Measurements from ENCODE around the gene HS1BP3. TPM values are rescaled to one million over a fixed set of nuclear protein-coding genes. Genes with fewer than 3 reads are reported as not detected.
A peak's percentile ranks its signal among the peaks of the same experiment; 100 is the strongest.

The HS1BP3 gene
- total and polyA plus RNA-seq, 2 of the 13 experiments (the other 11 are each of a cell fraction or from before 2014, with no cell fraction given) = 15.2 to 22.0 TPM

DNA sequence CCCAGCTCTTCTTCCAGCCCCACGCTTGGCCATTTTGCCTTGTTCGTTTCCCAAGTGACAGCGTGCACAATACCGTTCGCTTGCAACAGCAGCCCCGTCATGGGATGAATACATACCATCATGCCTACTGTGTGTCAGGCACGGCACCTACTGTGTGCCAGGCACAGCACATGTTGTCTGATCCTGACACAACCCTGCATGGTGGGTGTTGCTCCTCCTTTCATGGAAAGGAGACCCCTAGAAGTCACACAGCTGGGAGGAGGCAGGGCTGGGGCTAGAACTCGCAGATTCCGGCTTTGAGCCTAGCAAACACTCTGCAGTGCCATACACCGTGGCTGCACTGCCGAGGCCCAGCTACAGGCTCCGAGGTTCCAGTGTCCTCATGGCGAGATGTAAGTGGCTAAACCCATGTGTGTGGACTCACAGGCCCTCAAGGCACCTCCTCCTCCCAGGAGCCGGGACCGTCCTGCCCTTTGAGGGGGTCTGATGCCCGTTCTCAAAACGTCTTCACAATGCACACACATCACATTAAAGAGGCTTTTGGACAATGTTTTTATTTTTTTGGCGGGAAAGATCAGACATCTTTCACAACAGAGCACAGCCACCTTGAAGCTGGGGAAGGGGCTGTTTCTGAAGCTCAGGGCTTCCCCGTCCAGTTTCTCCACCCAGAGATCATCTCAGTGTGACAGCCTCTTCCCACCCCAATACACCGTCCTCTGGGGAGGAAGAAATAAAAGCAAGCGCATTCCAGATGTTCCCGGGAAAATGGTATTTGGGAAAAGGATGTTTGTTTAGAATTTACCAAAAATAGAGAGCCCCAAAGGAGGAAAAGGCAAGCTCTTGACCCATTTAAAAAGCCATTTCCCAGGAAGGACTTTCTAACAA is 64.9 kb downstream of the HS1BP3 start (continued):
- 0 out of 2 replicates have a peak, but pooled peaks have one; percentile 25 for TF ChIP-seq ZNF275 (CRISPR knock-in tag; IDR thresholded peaks at IDR 0.05; ENCODE audit: borderline replicate concordance)
- TF ChIP-seq, protein P1, sequence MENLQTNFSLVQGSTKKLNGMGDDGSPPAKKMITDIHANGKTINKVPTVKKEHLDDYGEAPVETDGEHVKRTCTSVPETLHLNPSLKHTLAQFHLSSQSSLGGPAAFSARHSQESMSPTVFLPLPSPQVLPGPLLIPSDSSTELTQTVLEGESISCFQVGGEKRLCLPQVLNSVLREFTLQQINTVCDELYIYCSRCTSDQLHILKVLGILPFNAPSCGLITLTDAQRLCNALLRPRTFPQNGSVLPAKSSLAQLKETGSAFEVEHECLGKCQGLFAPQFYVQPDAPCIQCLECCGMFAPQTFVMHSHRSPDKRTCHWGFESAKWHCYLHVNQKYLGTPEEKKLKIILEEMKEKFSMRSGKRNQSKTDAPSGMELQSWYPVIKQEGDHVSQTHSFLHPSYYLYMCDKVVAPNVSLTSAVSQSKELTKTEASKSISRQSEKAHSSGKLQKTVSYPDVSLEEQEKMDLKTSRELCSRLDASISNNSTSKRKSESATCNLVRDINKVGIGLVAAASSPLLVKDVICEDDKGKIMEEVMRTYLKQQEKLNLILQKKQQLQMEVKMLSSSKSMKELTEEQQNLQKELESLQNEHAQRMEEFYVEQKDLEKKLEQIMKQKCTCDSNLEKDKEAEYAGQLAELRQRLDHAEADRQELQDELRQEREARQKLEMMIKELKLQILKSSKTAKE (CRISPR knock-in tag; IDR thresholded peaks at IDR 0.05; ENCODE audit: borderline replicate concordance) = no peak
- TF ChIP-seq HNF4A (CRISPR knock-in tag; IDR thresholded peaks at IDR 0.05) = no peak
- no peak for TF ChIP-seq CC2D1A (CRISPR knock-in tag; IDR thresholded peaks at IDR 0.05)
- TF ChIP-seq, protein P2, sequence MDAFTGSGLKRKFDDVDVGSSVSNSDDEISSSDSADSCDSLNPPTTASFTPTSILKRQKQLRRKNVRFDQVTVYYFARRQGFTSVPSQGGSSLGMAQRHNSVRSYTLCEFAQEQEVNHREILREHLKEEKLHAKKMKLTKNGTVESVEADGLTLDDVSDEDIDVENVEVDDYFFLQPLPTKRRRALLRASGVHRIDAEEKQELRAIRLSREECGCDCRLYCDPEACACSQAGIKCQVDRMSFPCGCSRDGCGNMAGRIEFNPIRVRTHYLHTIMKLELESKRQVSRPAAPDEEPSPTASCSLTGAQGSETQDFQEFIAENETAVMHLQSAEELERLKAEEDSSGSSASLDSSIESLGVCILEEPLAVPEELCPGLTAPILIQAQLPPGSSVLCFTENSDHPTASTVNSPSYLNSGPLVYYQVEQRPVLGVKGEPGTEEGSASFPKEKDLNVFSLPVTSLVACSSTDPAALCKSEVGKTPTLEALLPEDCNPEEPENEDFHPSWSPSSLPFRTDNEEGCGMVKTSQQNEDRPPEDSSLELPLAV (CRISPR knock-in tag; conservative IDR thresholded peaks at IDR 0.05; ENCODE audit: low read depth) = no peak
- TF ChIP-seq KMT2B (CRISPR knock-in tag; IDR thresholded peaks at IDR 0.05) = no peak
- no peak; the same call in 1 of the 2 replicates for TF ChIP-seq ZNF792 (CRISPR knock-in tag; IDR thresholded peaks at IDR 0.05)
- peak; percentile 95 for TF ChIP-seq ZMYM2 (CRISPR knock-in tag; IDR thresholded peaks at IDR 0.05)
- 0 out of 2 replicates have a peak, but pooled peaks have one; percentile 18 for TF ChIP-seq ZNF567 (CRISPR knock-in tag; IDR thresholded peaks at IDR 0.05; ENCODE audit: borderline replicate concordance)
- TF ChIP-seq ZBTB34 (CRISPR knock-in tag; IDR thresholded peaks at IDR 0.05) = peak; percentile 74; the same call in 1 of the 2 replicates
- no peak for TF ChIP-seq FOXA1 (IDR thresholded peaks at IDR 0.05)
- no peak; the same call in 1 of the 2 replicates for TF ChIP-seq FOXA1 (CRISPR knock-in tag; IDR thresholded peaks at IDR 0.05)
- TF ChIP-seq, protein P3, sequence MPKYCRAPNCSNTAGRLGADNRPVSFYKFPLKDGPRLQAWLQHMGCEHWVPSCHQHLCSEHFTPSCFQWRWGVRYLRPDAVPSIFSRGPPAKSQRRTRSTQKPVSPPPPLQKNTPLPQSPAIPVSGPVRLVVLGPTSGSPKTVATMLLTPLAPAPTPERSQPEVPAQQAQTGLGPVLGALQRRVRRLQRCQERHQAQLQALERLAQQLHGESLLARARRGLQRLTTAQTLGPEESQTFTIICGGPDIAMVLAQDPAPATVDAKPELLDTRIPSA (CRISPR knock-in tag; IDR thresholded peaks at IDR 0.05; ENCODE audit: borderline replicate concordance) = no peak
- 0 out of 2 replicates have a peak, but pooled peaks have one; percentile 60 for TF ChIP-seq ZNF577 (CRISPR knock-in tag; IDR thresholded peaks at IDR 0.05; ENCODE audit: borderline replicate concordance, low read depth)
- no peak for TF ChIP-seq ZNF44 (CRISPR knock-in tag; IDR thresholded peaks at IDR 0.05)
- no peak for TF ChIP-seq FOXK1 (CRISPR knock-in tag; IDR thresholded peaks at IDR 0.05; ENCODE audit: borderline replicate concordance, low read depth)
- no peak for TF ChIP-seq TEAD2 (CRISPR knock-in tag; IDR thresholded peaks at IDR 0.05)
- TF ChIP-seq ZEB1 (IDR thresholded peaks at IDR 0.05; ENCODE audit: insufficient replicate concordance, low read depth) = no peak
- TF ChIP-seq ETV6 (CRISPR knock-in tag; conservative IDR thresholded peaks at IDR 0.05) = 0 out of 2 replicates have a peak, but pooled peaks have one; percentile 52
- TF ChIP-seq SMC3 (IDR thresholded peaks at IDR 0.05; ENCODE audit: low read length) = no peak
- TF ChIP-seq ZNF446 (CRISPR knock-in tag; IDR thresholded peaks at IDR 0.05) = no peak
- no peak; the same call in 1 of the 2 replicates for TF ChIP-seq ZNF205 (CRISPR knock-in tag; IDR thresholded peaks at IDR 0.05)
- no peak for TF ChIP-seq MAF1 (CRISPR knock-in tag; IDR thresholded peaks at IDR 0.05; ENCODE audit: borderline replicate concordance)
- no peak for TF ChIP-seq TGIF2 (CRISPR knock-in tag; IDR thresholded peaks at IDR 0.05)

All from HepG2 (cell line).